Measurements from ENCODE around the gene ADORA2A. TPM values are rescaled to one million over a fixed set of nuclear protein-coding genes. Genes with fewer than 3 reads are reported as not detected.

ADORA2A gene
- total RNA-seq, 1 experiment from 2014 or later, result 7.6 TPM

DNA sequence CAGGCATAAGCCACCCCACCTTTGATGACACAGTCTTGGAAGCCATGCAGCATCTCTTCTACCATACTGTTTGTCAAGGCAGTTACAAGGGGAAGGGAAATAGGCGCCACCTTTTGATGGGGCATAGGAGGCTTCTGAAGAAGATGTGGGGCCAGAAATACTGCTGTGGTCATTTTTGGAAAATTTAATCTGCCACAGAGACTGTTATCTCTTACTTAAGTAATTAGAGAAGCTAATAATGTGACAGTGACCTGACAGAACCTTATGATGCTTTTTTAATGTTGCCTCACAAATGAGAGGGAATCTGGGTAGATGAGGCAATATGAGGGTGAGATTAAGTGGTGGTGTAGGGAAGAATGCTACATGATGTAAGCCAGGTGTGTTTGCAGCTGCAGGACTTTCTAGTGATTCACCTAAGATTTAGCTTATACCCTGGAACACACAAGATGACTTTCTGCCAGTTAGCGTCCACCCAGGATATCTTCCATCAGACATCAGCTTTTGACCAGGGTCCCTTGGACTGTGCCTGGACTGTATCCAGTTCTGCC, 34.3 kb upstream of the ADORA2A start:
- DNase-seq (ENCODE audit: low spot score), result no peak
- Mint-ChIP-seq H3K36me3 (peaks cover 14% of the 10 kb centered on the region), H3K9me3 (no peaks in the 10 kb centered on the region), H3K27me3 (ENCODE audit: low read depth) (no peaks in the 10 kb centered on the region), H3K27ac (peak overlapping the region; percentile 48; the same call in 1 of the 2 replicates), H3K4me3 (no peak overlapping the region), H3K4me1 (0 out of 2 replicates have a peak, but pooled peaks cover 2% of the 10 kb centered on the region)
- ChIA-PET CTCF (interaction anchor here (1.9 kb wide), 1 partner anchor 28 kb away, joined by 6 read pairs; no protein-coding TSS in a partner anchor), POLR2A (no interaction called here)
- no peak for ATAC-seq
- TF ChIP-seq ZNF423 (CRISPR knock-in tag; IDR thresholded peaks at IDR 0.05) (no peak), MXD4 (CRISPR knock-in tag; IDR thresholded peaks at IDR 0.05; ENCODE audit: borderline replicate concordance) (no peak), ZNF317 (CRISPR knock-in tag; IDR thresholded peaks at IDR 0.05; ENCODE audit: borderline replicate concordance, low read depth) (no peak), ETV6 (CRISPR knock-in tag; IDR thresholded peaks at IDR 0.05) (no peak), GABPB1 (CRISPR knock-in tag; IDR thresholded peaks at IDR 0.05) (no peak), FOXJ3 (CRISPR knock-in tag; IDR thresholded peaks at IDR 0.05; ENCODE audit: borderline replicate concordance) (no peak), EMX1 (CRISPR knock-in tag; IDR thresholded peaks at IDR 0.05) (no peak), SMAD3 (CRISPR knock-in tag; IDR thresholded peaks at IDR 0.05; ENCODE audit: borderline replicate concordance) (no peak), ATF1 (CRISPR knock-in tag; IDR thresholded peaks at IDR 0.05) (no peak), SOX15 (CRISPR knock-in tag; IDR thresholded peaks at IDR 0.05) (no peak)
- TF ChIP-seq, protein P1, sequence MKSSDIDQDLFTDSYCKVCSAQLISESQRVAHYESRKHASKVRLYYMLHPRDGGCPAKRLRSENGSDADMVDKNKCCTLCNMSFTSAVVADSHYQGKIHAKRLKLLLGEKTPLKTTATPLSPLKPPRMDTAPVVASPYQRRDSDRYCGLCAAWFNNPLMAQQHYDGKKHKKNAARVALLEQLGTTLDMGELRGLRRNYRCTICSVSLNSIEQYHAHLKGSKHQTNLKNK (CRISPR knock-in tag; IDR thresholded peaks at IDR 0.05), result no peak
- TF ChIP-seq, protein P2, sequence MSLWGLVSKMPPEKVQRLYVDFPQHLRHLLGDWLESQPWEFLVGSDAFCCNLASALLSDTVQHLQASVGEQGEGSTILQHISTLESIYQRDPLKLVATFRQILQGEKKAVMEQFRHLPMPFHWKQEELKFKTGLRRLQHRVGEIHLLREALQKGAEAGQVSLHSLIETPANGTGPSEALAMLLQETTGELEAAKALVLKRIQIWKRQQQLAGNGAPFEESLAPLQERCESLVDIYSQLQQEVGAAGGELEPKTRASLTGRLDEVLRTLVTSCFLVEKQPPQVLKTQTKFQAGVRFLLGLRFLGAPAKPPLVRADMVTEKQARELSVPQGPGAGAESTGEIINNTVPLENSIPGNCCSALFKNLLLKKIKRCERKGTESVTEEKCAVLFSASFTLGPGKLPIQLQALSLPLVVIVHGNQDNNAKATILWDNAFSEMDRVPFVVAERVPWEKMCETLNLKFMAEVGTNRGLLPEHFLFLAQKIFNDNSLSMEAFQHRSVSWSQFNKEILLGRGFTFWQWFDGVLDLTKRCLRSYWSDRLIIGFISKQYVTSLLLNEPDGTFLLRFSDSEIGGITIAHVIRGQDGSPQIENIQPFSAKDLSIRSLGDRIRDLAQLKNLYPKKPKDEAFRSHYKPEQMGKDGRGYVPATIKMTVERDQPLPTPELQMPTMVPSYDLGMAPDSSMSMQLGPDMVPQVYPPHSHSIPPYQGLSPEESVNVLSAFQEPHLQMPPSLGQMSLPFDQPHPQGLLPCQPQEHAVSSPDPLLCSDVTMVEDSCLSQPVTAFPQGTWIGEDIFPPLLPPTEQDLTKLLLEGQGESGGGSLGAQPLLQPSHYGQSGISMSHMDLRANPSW (CRISPR knock-in tag; conservative IDR thresholded peaks at IDR 0.05; ENCODE audit: low read depth), result no peak
- TF ChIP-seq, protein P3, sequence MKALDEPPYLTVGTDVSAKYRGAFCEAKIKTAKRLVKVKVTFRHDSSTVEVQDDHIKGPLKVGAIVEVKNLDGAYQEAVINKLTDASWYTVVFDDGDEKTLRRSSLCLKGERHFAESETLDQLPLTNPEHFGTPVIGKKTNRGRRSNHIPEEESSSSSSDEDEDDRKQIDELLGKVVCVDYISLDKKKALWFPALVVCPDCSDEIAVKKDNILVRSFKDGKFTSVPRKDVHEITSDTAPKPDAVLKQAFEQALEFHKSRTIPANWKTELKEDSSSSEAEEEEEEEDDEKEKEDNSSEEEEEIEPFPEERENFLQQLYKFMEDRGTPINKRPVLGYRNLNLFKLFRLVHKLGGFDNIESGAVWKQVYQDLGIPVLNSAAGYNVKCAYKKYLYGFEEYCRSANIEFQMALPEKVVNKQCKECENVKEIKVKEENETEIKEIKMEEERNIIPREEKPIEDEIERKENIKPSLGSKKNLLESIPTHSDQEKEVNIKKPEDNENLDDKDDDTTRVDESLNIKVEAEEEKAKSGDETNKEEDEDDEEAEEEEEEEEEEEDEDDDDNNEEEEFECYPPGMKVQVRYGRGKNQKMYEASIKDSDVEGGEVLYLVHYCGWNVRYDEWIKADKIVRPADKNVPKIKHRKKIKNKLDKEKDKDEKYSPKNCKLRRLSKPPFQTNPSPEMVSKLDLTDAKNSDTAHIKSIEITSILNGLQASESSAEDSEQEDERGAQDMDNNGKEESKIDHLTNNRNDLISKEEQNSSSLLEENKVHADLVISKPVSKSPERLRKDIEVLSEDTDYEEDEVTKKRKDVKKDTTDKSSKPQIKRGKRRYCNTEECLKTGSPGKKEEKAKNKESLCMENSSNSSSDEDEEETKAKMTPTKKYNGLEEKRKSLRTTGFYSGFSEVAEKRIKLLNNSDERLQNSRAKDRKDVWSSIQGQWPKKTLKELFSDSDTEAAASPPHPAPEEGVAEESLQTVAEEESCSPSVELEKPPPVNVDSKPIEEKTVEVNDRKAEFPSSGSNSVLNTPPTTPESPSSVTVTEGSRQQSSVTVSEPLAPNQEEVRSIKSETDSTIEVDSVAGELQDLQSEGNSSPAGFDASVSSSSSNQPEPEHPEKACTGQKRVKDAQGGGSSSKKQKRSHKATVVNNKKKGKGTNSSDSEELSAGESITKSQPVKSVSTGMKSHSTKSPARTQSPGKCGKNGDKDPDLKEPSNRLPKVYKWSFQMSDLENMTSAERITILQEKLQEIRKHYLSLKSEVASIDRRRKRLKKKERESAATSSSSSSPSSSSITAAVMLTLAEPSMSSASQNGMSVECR (CRISPR knock-in tag; IDR thresholded peaks at IDR 0.05; ENCODE audit: borderline replicate concordance), result no peak
- TF ChIP-seq, protein P4, sequence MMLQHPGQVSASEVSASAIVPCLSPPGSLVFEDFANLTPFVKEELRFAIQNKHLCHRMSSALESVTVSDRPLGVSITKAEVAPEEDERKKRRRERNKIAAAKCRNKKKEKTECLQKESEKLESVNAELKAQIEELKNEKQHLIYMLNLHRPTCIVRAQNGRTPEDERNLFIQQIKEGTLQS (CRISPR knock-in tag; conservative IDR thresholded peaks at IDR 0.05), result no peak
- TF ChIP-seq, protein P5, sequence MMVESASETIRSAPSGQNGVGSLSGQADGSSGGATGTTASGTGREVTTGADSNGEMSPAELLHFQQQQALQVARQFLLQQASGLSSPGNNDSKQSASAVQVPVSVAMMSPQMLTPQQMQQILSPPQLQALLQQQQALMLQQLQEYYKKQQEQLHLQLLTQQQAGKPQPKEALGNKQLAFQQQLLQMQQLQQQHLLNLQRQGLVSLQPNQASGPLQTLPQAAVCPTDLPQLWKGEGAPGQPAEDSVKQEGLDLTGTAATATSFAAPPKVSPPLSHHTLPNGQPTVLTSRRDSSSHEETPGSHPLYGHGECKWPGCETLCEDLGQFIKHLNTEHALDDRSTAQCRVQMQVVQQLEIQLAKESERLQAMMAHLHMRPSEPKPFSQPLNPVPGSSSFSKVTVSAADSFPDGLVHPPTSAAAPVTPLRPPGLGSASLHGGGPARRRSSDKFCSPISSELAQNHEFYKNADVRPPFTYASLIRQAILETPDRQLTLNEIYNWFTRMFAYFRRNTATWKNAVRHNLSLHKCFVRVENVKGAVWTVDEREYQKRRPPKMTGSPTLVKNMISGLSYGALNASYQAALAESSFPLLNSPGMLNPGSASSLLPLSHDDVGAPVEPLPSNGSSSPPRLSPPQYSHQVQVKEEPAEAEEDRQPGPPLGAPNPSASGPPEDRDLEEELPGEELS (CRISPR knock-in tag; IDR thresholded peaks at IDR 0.05), result no peak

DNA sequence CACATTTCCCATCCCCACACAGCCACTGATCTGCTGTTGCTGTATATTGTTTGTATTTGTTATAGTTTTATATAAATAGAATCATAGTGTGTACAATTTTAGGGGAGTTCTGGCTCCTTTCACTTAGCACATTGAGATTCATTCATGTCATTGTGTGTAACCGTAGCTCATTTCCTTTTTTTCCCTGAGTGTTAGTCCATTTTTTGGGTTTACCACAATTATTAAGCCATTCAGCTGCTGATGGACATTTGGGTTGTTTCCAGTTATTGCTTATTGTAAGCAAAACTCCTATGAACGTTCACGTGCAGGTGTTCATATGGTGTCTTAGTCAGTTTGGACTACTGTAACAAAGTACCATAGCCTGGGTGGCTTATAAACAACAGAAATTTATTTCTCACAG, 33.6 kb upstream of the ADORA2A start:
- ATAC-seq, result no peak
- ChIA-PET CTCF (interaction anchor here (0.8 to 1.9 kb wide), 2 partner anchors 28 to 128 kb away, joined by 3 to 6 read pairs; no protein-coding TSS in a partner anchor), POLR2A (no interaction called here)
- no peaks in the 10 kb centered on the region for H3K9me3 Mint-ChIP-seq
- DNase-seq (ENCODE audit: low spot score), result no peak
- no peaks in the 10 kb centered on the region for H3K27me3 Mint-ChIP-seq (ENCODE audit: low read depth)
- 0 out of 2 replicates have a peak, but pooled peaks cover 2% of the 10 kb centered on the region for H3K4me1 Mint-ChIP-seq
- H3K36me3 Mint-ChIP-seq, result peaks cover 16% of the 10 kb centered on the region
- no peak overlapping the region for H3K4me3 Mint-ChIP-seq
- no peak overlapping the region for H3K27ac Mint-ChIP-seq
- TF ChIP-seq ATF1 (CRISPR knock-in tag; IDR thresholded peaks at IDR 0.05) (no peak), OVOL2 (CRISPR knock-in tag; IDR thresholded peaks at IDR 0.05; ENCODE audit: borderline replicate concordance) (no peak), JAZF1 (CRISPR knock-in tag; IDR thresholded peaks at IDR 0.05) (no peak), ESRRA (CRISPR knock-in tag; IDR thresholded peaks at IDR 0.05; ENCODE audit: borderline replicate concordance) (no peak), ZNF396 (CRISPR knock-in tag; IDR thresholded peaks at IDR 0.05; ENCODE audit: borderline replicate concordance) (no peak), IRF2 (CRISPR knock-in tag; IDR thresholded peaks at IDR 0.05; ENCODE audit: borderline replicate concordance, low read depth) (no peak), SOX15 (CRISPR knock-in tag; IDR thresholded peaks at IDR 0.05) (no peak)
- TF ChIP-seq, protein P6, sequence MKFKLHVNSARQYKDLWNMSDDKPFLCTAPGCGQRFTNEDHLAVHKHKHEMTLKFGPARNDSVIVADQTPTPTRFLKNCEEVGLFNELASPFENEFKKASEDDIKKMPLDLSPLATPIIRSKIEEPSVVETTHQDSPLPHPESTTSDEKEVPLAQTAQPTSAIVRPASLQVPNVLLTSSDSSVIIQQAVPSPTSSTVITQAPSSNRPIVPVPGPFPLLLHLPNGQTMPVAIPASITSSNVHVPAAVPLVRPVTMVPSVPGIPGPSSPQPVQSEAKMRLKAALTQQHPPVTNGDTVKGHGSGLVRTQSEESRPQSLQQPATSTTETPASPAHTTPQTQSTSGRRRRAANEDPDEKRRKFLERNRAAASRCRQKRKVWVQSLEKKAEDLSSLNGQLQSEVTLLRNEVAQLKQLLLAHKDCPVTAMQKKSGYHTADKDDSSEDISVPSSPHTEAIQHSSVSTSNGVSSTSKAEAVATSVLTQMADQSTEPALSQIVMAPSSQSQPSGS (CRISPR knock-in tag; IDR thresholded peaks at IDR 0.05; ENCODE audit: borderline replicate concordance, low read depth), result no peak
- TF ChIP-seq, protein P7, sequence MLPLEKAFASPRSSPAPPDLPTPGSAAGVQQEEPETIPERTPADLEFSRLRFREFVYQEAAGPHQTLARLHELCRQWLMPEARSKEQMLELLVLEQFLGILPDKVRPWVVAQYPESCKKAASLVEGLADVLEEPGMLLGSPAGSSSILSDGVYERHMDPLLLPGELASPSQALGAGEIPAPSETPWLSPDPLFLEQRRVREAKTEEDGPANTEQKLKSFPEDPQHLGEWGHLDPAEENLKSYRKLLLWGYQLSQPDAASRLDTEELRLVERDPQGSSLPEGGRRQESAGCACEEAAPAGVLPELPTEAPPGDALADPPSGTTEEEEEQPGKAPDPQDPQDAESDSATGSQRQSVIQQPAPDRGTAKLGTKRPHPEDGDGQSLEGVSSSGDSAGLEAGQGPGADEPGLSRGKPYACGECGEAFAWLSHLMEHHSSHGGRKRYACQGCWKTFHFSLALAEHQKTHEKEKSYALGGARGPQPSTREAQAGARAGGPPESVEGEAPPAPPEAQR (CRISPR knock-in tag; IDR thresholded peaks at IDR 0.05), result no peak

Data from WTC11 (cell line).